ENCODE measurements around the gene PUSL1. TPM values are rescaled to one million over a fixed set of nuclear protein-coding genes. Genes with fewer than 3 reads are reported as not detected.

The PUSL1 gene
- total and polyA plus RNA-seq, 2 of the 13 experiments (the other 11 are each of a cell fraction or from before 2014, with no cell fraction given), result 8.3 to 22.2 TPM

GRCh38 chr1:1347663-1348419, 39.4 kb downstream of the PUSL1 start (continued):
- TF ChIP-seq THRA (CRISPR knock-in tag; IDR thresholded peaks at IDR 0.05; ENCODE audit: borderline replicate concordance) (no peak; the same call in 1 of the 2 replicates), GFI1 (CRISPR knock-in tag; IDR thresholded peaks at IDR 0.05; ENCODE audit: borderline replicate concordance) (no peak), ATF6 (CRISPR knock-in tag; conservative IDR thresholded peaks at IDR 0.05) (no peak), STAT5B (CRISPR knock-in tag; IDR thresholded peaks at IDR 0.05) (no peak), MYPOP (CRISPR knock-in tag; IDR thresholded peaks at IDR 0.05) (0 out of 2 replicates have a peak, but pooled peaks have one; percentile 36), PRPF4 (IDR thresholded peaks at IDR 0.05; ENCODE audit: low read depth, low read length, poor library complexity, severe bottlenecking) (peak; percentile 24), NAIF1 (CRISPR knock-in tag; IDR thresholded peaks at IDR 0.05; ENCODE audit: borderline replicate concordance) (no peak), ZFP82 (CRISPR knock-in tag; IDR thresholded peaks at IDR 0.05; ENCODE audit: borderline replicate concordance) (no peak), ZNF616 (CRISPR knock-in tag; IDR thresholded peaks at IDR 0.05; ENCODE audit: low read depth) (peak; percentile 16; the same call in 1 of the 2 replicates), KLF16 (CRISPR knock-in tag; IDR thresholded peaks at IDR 0.05) (no peak), ZNF709 (CRISPR knock-in tag; IDR thresholded peaks at IDR 0.05) (peak; percentile 29; the same call in 1 of the 2 replicates), SCMH1 (CRISPR knock-in tag; IDR thresholded peaks at IDR 0.05; ENCODE audit: borderline replicate concordance) (no peak), BORCS8-MEF2B (CRISPR knock-in tag; IDR thresholded peaks at IDR 0.05) (peak; percentile 12; the same call in 1 of the 2 replicates), HNF4G (IDR thresholded peaks at IDR 0.05; ENCODE audit: borderline replicate concordance, low read depth, low read length) (peak; percentile 19; the same call in 1 of the 2 replicates), HNF4G (CRISPR knock-in tag; IDR thresholded peaks at IDR 0.05; ENCODE audit: borderline replicate concordance, low read depth) (no peak), SP2 (CRISPR knock-in tag; IDR thresholded peaks at IDR 0.05) (peak; percentile 39; the same call in 1 of the 2 replicates), ARID4A (CRISPR knock-in tag; IDR thresholded peaks at IDR 0.05; ENCODE audit: borderline replicate concordance) (peak; percentile 64), ZNF776 (CRISPR knock-in tag; IDR thresholded peaks at IDR 0.05) (peak; percentile 60; the same call in 1 of the 2 replicates), TBX2 (CRISPR knock-in tag; IDR thresholded peaks at IDR 0.05; ENCODE audit: borderline replicate concordance) (peak; percentile 48; the same call in 1 of the 2 replicates)

All from HepG2 (cell line).